GM12872 (cell line): ENCODE results near the gene LRP1B.

Experiments
- TF ChIP-seq, protein P1 (sequence below): IDR thresholded peaks from 3 replicates; pipeline ENCODE4 v1.5.1; 2011; ENCODE audit warnings: low read depth, mild to moderate bottlenecking, low read length, moderate library complexity; ENCODE audit not compliant: insufficient read depth

The LRP1B gene

DNA sequence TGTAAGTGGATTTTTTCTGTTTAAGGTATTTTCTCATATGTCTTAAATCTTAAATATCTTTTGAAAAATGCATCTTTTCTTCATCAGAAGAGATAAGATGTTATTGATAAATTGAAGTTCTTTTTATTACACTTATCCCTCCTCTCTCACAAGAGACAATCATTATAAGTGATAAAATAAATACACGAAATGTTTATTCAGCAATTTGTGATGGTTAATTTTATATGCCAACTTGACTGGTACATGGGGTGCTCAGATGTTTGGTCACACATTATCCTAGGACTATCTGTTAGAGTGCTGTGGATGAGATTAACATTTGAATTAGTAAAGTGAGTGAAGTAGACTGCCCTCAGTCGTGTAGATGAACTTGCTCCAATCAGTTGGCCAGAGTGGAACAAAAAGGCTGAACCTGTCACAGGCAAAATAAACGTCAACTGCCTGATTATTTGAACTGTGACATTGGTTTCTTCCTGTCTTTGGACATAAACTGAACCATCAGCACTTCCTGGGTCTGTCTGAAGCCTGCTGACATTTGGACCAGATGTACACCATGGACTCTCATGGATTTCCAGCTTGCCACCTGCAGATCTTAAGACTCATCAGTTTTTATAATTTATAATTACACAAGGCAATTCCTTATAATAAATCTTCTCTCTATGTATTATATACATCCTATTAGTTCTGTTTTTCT is 1126.7 kb downstream of the LRP1B start:
- TF ChIP-seq, protein P1, sequence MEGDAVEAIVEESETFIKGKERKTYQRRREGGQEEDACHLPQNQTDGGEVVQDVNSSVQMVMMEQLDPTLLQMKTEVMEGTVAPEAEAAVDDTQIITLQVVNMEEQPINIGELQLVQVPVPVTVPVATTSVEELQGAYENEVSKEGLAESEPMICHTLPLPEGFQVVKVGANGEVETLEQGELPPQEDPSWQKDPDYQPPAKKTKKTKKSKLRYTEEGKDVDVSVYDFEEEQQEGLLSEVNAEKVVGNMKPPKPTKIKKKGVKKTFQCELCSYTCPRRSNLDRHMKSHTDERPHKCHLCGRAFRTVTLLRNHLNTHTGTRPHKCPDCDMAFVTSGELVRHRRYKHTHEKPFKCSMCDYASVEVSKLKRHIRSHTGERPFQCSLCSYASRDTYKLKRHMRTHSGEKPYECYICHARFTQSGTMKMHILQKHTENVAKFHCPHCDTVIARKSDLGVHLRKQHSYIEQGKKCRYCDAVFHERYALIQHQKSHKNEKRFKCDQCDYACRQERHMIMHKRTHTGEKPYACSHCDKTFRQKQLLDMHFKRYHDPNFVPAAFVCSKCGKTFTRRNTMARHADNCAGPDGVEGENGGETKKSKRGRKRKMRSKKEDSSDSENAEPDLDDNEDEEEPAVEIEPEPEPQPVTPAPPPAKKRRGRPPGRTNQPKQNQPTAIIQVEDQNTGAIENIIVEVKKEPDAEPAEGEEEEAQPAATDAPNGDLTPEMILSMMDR, result no peak

- TF ChIP-seq, protein P1, result no peak
Measured at GRCh38 chr2:141001750-141002149, 1129.1 kb downstream of the LRP1B start.

GRCh38 chr2:140998577-140998976 is 1132.2 kb downstream of the LRP1B start:
- TF ChIP-seq, protein P1, result no peak

GRCh38 chr2:140998017-140998416 is 1132.8 kb downstream of the LRP1B start:
- TF ChIP-seq, protein P1, result no peak

GRCh38 chr2:140994856-140995255 is 1136.0 kb downstream of the LRP1B start:
- TF ChIP-seq, protein P1, result no peak

- TF ChIP-seq, protein P1, result no peak
Measured at GRCh38 chr2:140990416-140990815, 1140.4 kb downstream of the LRP1B start.

GRCh38 chr2:140988597-140988996 is 1142.2 kb downstream of the LRP1B start:
- TF ChIP-seq, protein P1, result no peak

- TF ChIP-seq, protein P1, result no peak
Measured at GRCh38 chr2:140986456-140986855, 1144.4 kb downstream of the LRP1B start.
